ENCODE data around the gene GID4. TPM values are rescaled to one million over a fixed set of nuclear protein-coding genes. Genes with fewer than 3 reads are reported as not detected.
A peak's percentile ranks its signal among the peaks of the same experiment; 100 is the strongest.

The GID4 gene
- polyA plus RNA-seq, 1 donor, result 14.0 TPM

DNA sequence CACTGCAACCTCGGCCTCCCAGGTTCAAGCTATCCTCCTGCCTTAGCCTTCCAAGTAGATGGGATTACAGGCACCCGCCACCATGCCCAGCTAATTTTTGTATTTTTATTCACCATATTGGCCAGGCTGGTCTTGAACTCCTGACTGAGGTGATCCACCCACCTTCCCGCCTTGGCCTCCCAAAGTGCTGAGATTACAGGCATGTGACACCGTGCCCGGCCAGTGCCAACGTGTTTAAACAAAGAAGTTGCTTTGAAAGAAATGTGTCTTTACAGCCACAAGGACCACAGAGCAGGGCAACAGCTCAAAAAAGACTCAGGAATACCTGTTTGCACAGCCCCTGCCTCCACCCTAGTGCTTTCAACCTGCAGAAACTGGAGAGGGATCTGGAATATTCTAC lies 25.2 kb upstream of the GID4 start:
- DNase-seq, result no peak

DNA sequence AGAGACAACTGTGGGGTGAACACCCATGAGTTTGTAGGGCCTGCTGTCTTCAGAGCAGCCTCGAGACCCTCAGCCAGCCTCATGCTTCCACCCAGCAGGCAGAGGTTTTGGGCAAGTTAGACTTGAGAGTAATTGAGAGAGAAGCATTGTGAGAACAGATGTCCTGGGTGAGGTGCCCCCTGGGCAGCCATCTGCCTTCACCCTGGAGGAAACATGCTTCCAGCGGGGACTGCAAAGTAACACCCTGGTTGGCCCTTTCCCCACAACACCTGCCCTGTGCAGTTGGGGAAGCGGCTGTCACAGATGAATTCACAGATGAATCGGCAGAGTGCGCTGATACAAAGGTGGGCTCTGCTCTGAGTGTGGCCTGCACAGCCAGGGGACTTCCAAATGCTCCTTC lies 23.6 kb upstream of the GID4 start:
- DNase-seq, result no peak

DNA sequence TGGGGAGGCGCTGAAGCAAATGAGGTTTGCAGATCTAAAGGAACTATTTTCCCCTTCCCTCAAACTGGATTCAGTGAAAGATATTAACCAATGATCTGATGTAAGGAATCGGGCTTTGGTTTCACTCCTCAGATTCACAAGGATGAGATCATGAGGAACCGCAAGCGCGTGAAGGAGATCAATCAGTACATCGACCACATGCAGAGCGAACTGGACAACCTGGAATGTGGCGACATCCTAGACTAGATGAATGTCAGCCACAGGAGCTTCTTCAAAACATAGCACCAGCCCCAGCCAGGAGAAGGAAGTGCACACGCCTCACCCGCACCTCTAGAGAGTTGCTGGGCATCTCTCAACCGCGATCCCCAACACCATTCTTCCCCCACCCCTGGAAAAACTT lies 22.8 kb upstream of the GID4 start:
- no peak for DNase-seq

DNA sequence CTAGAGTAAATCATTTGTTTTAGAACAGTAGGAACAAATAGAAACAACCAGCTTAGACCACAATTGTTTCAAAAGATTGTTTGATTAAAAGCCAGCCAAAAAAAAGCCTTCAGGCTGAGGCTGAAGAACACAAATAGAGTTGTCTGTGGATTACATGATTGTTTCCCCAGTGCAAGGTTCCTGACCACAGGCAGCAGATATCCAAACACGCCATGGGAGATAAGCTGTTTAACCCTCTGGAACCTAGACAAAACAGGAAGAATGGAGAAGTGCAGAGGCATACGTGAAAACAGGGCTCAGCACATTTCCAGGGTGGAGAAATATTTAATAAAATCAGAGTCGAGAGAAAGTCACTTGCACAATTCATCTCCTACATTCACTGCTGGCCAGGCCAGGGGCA lies 21.2 kb upstream of the GID4 start:
- no peak for DNase-seq

DNA sequence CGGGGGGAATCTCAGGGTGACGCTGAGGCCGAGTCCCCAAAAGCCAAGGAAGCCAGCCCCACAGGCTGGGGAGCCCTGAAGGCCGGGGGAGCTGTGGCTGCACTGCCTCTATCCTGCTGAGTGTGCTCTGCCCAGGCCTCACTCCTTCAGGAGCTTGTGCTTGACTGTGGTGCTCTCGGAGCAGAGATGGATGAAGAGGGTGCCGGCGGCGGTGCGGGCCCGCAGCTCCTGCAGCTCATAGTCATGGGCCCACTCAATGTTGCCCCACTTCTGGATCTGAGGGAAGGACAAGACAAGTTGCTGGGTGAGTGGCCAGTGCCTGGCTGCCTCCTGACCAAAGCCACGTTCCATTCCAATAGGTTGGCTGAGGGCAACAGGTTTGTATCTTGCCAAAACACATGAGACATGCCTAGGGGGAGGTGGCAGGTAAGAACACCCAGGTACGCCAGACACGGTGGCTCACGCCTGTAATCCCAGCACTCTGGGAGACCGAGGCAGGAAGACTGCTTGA lies 20.7 kb upstream of the GID4 start:
- no peak for DNase-seq

DNA sequence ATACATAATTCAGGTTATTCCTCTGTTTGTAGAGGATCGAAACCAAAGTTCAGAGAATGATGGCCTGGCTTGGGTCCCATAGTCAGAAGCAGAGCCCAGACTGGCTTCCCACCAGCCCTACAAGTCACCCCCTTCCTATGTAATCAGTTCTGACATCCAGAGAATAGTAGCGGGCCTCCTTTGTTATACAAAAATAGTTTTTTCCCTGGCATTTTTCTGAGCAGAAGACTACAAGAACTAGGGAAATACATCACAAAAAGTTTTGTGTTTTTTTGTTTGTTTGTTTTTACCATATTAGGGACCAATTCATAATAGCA lies 19.4 kb upstream of the GID4 start:
- DNase-seq, result no peak

DNA sequence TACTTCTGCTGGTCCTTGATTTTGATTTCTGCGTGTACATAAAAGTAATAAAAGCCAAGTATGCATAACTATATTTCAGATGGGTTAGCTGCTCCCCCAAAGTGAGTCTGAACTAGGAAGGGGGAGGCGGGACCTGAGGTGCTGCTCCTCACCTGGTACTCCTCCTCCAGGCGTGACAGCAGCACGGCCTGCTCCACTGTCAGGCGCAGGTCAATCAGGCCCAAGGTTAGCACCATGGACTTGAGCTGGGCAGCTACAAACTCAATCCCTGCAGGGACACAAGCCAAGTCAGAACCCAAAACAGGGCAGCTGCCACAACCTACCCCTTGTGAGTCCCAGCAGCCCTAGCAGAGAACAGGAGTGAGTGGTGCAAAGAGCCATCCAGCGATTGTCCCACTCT lies 18.2 kb upstream of the GID4 start:
- DNase-seq, result no peak

DNA sequence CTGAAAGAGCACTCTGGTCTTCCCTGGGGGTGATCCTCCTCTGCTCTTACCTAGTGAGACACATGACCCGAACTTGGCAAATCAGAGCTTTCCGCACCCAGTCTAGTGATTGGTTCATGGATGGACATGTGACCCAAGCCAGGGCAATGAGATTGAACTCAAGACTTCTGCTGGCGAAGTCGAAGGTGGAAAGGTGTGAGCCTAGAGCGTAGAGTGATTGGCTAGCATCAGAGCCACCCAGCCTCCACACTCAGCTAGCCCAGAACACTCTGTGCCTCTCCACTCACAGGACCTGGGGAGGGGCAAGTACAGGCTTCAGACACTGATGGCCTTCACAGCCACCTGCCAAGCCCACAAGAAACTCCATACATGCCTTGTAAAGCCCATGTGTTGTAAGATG lies 17.8 kb upstream of the GID4 start:
- no peak for DNase-seq

DNA sequence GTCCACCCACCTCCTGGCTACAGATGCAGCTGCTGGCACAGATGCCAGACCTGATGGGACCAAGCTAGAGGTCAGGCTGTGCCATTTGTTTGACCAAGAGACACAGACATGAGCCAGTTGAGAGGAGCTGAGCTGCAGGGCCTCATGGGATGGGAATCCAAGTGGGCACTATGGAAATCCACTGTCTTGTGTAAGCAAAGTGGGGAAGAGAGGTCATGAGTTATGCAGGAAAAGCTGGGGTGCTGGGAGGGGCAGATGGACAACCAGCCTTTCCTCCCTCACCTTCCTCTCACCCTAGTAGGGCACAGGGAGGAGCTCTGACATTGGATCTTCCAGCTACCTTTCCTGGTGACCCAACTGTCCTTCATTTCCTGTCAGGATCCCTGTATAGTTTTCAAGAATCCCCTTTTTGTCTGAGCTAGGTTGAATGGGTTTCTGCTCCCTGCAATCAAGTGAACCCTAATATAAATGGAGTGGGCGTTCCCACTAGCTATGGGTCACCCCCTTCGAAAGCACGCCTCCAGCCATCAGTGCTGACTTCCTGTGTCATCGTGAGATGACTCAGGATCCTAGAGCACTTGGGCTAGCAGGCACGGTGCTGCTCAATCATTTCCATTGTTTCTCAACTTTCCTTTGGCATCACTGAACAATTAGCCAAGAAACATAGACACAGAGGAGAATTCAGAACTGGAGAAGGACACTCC lies 13.8 kb upstream of the GID4 start:
- no peak for DNase-seq

DNA sequence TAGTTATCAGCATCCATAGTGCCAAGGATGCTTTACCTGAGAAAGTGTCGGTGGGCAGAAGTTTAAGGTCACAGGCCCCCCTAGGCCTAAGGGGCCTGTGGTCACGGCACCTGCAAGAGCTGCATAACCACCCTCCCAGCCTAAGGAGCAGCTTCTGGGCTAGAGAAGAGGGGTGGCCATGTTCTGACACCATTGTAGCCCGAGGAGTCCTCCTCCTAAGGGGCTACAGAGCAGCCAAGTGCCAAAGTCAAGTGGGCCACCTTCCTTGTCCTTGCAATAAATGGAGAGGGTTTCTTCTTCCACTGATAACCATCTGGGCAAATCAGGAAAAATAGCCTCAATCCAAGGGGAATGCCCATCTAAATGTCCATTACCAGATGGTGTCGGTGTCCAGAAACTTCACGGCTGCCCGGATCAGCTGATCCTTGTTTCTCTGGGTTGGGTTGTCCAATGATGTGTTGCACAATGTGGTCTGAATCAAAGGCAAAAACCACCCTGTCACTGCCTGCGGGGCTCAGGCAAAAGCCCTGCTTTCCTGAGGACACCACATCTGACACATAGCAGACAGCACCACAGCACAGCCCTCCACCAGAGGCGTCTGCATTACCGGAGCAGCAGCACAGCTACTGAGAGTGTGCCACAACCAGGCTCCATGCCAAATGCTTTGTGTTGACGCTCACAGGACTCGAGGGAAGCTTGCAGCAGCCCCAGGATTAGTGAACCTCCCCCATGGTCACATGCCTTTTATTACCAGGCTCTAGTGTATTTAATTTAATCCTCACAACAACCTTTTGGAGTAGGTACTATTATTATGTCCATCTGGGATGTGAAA lies 13.0 kb upstream of the GID4 start:
- DNase-seq, result no peak

DNA sequence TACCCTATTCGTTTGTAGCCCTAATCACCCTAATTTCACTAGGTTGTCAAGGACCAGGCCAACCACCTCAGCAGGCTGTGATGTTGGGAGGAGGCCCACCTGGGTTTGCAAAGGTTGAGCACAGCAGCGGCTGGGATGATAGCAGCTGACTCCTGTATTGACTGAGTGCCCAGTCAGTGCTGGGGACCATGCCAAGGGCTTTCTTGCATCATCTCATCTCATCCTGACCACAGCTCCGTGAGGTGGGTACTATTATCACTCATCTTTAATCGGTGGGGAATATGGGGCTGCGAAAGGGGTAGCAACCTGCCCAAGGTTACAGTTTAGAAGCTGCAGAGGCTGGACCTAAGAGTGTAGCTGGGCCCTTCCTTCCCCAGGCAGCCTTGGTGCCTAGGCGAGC lies 11.9 kb upstream of the GID4 start:
- DNase-seq, result no peak

DNA sequence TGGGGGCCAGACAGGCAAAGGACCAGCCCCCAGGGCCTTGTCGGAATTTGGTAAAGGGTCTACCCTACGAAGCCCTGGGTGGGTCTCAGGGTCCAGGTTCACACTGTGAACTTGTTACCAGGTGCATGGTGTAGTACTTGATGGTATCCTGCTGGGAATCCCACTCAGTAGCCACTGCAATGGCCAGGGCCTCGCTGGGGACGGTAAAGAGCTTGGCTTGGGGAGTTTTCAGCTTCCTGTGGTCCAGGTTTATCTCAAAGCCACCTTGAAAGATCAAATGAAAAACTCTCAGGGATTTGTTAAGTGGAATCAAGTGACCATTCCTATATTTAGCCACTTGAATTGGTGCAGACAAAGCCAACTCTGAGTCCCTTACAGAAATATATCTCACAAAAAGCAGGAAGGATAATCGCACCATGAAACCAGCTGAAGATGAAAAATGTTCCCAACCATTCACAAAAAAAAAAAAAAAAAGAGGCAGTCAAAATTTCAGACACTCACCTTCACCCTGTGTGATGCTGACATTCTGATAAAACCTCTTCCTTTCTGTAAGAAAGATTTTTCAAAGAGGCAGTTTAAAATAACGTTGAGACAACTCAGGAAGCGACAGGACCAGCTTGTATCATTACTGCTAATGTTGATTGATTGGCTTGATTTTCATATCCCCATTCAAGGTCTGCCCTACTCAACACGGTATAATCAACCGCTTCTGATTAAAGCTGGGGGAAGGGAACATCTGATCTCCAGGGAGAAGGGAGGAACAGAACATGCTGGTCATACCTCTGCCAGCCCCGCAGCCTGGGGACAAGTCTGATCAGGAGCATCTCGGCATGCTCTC lies 10.9 kb upstream of the GID4 start:
- DNase-seq, result no peak

DNA sequence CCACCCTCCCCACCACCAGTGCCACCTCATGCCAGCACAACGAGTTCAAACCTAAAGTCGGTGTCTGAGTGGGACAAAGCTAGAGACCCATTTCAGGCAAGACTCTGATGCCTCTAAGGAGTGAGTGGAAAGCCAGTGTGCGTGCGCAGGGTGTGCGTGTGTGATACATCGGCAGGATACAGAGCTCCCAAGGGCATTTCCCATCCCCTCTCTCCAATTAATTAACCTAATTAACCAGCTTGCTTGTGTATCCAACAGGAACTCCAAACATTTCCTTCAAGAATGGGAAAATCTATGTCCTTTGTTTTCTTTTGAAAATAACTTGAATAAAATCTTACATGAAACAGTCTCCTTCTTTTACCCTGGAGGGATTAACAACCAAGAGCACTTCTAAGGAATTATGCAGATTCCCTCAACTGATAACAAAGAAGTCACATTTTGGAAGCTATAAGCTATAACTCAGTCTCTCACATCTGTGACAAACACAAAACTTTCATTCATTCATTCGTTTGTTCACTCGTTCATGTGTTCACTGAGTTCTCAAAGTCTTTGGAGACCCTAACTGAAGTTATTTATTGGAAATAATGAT lies 10.2 kb upstream of the GID4 start:
- DNase-seq, result no peak

DNA sequence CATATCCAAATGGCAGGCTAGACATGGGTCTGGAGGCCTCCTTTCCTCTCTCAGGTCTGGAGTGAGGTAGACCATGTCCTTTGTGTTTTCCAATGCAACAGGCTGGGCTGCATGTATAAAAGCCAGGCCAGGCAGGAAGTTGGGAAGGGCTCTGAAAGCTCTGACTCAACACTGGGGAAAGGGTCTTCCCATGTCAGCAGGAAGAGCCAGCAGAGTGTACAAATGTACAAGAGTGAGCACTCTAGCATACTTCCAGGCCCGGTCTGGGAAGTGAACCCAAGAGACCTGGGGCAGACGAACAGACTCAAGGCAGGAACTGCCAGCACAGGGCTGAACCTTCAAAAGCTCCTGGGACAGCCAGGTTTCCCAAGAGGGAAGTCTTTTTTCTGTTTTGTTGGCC lies 7.3 kb upstream of the GID4 start:
- DNase-seq, result no peak

DNA sequence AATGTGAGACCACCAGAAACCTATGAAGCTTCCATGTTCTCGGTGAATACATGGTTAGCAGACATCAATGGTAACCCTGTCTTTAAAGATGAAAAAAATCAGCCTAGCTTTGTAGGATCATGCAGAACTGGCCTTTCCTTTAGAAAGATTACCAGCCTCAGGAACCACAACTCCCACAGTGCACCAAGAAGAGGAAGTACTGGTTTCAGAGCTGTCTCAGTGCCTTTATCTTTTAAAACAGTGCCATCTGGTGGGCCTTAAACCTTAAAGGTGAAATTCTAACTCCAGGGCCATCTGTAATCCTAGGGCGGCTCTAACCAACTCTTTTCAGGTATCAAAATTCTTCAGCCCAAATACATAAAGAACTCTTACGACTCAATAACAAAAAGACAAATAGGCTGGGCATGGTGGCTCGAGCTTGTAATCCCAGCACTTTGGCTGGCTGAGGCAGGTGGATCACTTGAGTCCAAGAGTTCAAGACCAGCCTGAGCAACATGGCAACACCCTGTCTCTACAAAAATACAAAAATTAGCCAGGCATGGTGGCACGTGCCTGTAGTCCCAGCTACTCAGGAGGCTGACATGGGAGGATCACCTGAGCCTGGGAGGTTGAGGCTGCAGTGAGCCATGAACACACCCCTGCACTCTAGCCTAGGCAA lies 5.6 kb upstream of the GID4 start:
- peak; percentile 79 for DNase-seq

DNA sequence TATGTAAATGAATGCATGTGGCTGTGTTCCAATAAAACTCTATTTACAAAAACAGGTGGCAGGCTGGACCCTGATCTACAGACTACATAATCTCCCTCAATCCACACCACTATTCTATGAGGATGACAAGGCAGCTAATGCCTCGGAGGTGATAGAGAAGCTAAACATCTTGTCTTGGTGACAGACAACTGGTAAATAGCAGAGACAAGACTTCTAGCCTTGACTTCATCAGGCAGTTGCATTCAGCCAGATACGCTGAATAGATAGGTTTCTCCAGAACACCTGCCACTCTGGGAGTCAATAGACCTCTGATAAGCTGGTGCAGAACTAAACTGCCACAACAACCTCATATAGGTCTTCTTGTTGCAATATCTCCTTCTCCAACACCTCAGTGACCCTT lies 3.5 kb upstream of the GID4 start:
- no peak for DNase-seq

DNA sequence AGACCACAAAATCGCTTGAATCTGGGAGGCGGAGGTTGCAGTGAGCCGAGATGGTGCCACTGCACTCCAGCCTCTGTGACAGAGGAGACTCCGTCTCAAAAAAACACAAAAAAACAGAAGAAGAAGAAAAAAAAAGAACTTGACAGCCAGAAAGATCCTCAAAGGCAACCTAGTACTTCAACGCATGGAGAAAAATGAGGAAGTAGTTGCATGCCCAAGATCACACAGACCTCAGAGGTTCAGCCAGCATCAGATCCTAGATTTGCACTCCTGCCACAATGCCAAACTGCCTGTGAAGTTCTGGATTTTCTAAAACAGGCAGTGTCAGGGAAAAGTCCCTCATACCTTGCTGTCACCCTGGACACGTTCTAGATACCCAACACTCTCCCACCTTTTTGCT lies 1.7 kb upstream of the GID4 start:
- no peak for DNase-seq

DNA sequence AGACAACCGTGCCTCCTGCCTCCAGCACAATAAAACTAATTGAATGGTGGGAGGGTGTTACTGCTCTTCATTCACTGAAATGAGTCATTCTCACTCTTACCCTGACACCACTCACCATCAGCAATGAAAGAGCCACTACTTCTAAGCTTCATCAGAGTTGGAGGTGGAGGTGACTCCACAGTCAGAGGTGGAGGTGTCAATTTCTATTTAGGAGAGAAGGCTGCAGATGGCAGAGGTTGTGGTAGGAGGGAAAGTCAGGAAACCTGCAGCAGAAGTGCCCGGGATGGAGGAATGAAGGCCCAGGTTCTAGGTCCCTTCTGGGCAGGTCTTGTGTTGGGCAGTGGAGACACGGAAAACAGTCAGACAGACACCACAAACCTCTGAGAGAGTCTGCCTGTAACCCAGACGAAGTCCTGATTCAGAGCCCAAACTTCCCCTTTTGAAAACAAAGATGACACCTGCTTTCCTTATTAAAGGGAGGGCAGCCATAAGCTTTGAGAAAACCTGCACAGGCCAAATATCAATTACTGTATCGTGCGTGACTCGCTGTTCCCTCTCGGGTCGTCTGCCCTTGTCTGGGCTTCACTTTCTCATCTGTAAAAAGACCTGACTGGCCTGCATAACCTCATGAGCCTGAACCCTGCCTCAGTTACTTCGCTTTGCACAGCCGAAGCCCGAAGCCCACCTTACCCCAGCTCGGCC lies 908 bp upstream of the GID4 start:
- DNase-seq, result no peak

DNA sequence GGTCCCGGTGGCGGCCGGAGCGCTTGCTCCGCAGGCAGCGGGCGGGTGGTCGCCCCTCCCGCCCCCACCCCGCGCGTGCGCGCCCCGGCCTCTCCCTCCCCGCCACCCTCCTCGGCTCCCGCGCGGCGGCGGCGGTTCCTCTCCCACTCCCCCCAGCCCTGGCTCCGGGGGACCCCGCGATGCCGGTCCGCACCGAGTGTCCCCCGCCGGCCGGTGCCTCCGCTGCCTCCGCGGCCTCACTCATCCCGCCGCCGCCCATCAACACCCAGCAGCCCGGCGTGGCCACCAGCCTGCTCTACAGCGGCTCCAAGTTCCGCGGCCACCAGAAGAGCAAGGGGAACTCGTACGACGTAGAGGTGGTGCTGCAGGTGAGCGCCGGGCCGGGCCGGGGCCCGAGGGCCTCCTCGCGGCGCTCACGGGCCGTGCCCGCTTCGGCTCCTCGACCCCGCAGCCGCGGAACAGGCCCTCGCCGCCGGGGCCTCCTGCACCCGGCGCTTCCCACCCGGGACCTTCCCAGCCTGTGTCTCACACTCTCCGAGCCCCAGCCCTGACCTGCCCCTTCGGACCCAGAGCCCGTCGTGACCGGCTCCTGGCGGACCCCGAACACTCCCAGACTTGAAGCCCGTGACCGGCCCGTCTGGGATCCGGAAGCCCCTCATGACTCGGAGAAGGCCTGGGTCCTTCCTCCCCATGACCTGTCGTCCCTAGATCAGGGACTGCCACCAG lies 490 bp downstream of the GID4 start:
- DNase-seq, result no peak

DNA sequence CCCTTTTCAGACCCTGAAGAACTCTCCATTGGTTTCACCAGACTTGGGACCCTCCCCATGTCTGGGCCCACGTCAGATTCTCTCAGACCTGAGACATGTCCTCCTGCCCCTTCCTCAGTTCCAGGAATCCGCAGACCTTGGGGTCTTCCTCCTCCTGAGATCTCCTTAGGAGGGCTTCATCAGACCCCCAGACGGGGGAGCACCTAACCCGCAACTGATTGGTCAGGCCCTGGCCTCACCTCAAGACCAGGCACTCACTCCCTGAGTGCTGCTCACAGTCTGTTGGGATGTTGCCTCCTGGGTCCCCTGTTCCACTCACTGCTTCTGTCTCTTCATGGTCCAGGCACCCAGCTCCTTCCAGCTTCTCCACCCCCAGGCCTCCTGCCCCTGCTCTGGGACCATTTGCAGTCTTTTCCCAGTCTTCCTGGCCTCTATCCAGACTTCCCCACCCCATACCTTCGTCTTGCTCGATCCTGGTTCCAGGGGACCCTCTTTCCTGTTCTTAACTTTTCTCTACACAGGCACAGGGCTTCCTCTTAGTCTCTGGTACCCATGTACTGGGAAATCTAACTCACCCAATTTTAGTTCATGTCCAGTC lies 1.2 kb downstream of the GID4 start:
- no peak for DNase-seq
